Cardiac muscle cell (in vitro differentiated cells and primary cell): ENCODE measurements around the gene MS4A8. TPM values are rescaled to one million over a fixed set of nuclear protein-coding genes. Genes with fewer than 3 reads are reported as not detected.
"Not testable (repeated sequence)": the region's sequence is repeated elsewhere in the genome, so short reads cannot be mapped to it uniquely, and the experiment has no call there.

Experiments
- DNase-seq, 2 donors: peaks; one replicate each; pipeline versions ENCODE4 v3.0.0 to v3.0.0-alpha.2; 2010 to 2017; ENCODE audit warnings: low read depth in 1 of 2, low spot score in 1 of 2
- H3K27ac ChIP-seq: fragments of 200-600 bp; sonication (generic); 2 replicates; pipeline ENCODE4 v1.5.1; 2016
- H3K27me3 ChIP-seq: fragments of 200-600 bp; sonication (generic); 2 replicates; pipeline ENCODE4 v1.6.0; 2016; ENCODE audit warnings: control low read depth
- H3K36me3 ChIP-seq: fragments of 200-600 bp; sonication (generic); 2 replicates; pipeline ENCODE4 v1.5.1; 2016; ENCODE audit warnings: control low read depth
- H3K4me1 ChIP-seq: fragments of 200-600 bp; sonication (generic); 2 replicates; pipeline ENCODE4 v1.8.1; 2017; ENCODE audit warnings: low read depth, mild to moderate bottlenecking, mixed run types
- H3K4me3 ChIP-seq: fragments of 200-600 bp; sonication (generic); 2 replicates; pipeline ENCODE4 v1.5.1; 2016; ENCODE audit warnings: mild to moderate bottlenecking
- H3K9me3 ChIP-seq: fragments of 200-600 bp; sonication (generic); 2 replicates; pipeline ENCODE4 v1.5.1; 2017; ENCODE audit warnings: low read depth, mild to moderate bottlenecking, control low read depth
- CTCF ChIP-seq: IDR thresholded peaks from 2 replicates; pipeline ENCODE4 v1.5.1; 2012; ENCODE audit warnings: low read depth, mild to moderate bottlenecking, low read length
- polyA plus RNA-seq: library from polyadenylated mRNA; unstranded; fragments of >200 nt; fragmentation: Nextera tagmentation; extraction: Ambion mirVana; gene quantifications from 2 replicates; pipeline ENCODE4 v1.2.1, GENCODE V29; 2016
- total RNA-seq: library from RNA; depleted of rRNA; stranded (reverse); fragments of >200 nt; gene quantifications from 2 replicates; pipeline ENCODE4 v1.2.3, GENCODE V29; 2016

The MS4A8 gene
- total and polyA plus RNA-seq, 2 experiments from 2014 or later: not detected

- H3K4me1 ChIP-seq: no peaks in the 10 kb centered on the region
- no peaks in the 10 kb centered on the region for H3K9me3 ChIP-seq
- no peaks in the 10 kb centered on the region for H3K36me3 ChIP-seq
- H3K27me3 ChIP-seq: no peaks in the 10 kb centered on the region
- no peak overlapping the region for H3K27ac ChIP-seq
- DNase-seq: no peak
- no peak for TF ChIP-seq CTCF
- H3K4me3 ChIP-seq: no peak overlapping the region
Observed at GRCh38 chr11:60703374-60703773, 4.0 kb downstream of the MS4A8 start.

DNA sequence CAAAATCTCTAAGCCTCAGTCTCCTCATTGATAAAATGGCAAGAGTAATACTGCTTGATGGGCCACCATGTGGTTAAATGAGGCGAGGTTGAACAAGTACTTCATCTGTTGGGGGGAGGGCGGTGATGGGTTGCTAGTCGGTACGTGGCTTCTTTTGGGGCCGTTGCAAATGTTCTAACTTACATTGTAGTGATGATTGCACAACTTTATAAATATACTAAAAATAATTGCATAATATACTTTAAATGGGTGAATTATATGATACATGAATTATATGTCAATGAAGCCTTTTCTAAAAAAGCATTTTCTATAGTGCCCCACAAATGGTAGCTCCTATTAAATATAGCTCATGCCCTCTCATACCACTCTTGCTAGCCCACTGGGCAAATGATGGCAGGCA, 6.5 kb downstream of the MS4A8 start:
- Histone ChIP-seq H3K9me3 (no peaks in the 10 kb centered on the region), H3K4me1 (no peaks in the 10 kb centered on the region), H3K27me3 (peaks cover 4% of the 10 kb centered on the region), H3K27ac (no peak overlapping the region), H3K4me3 (no peak overlapping the region), H3K36me3 (no peaks in the 10 kb centered on the region)
- no peak for DNase-seq
- TF ChIP-seq CTCF: no peak

DNA sequence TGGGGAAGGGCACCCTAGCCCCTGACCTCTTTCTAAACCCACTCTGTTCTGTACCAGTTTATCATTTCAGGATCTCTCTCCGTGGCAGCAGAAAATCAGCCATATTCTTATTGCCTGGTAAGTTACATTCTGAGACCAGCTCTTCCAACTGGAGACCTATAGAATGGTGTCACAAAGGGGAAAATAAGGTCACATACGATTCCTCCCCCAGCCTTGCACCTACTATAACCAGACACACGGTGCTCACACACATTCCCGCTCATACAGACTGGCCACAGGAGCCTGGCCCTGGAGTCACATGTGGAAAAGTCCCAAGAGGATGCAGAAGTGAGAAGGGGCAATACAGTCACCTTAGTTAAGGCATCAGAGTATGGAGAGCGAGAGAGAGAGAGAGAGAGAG, 7.5 kb downstream of the MS4A8 start:
- no peak overlapping the region for H3K4me3 ChIP-seq
- no peak overlapping the region for H3K27ac ChIP-seq
- DNase-seq: no peak
- H3K4me1 ChIP-seq: no peaks in the 10 kb centered on the region
- TF ChIP-seq CTCF: no peak
- H3K36me3 ChIP-seq: no peaks in the 10 kb centered on the region
- no peaks in the 10 kb centered on the region for H3K9me3 ChIP-seq
- H3K27me3 ChIP-seq: peaks cover 4% of the 10 kb centered on the region

- Histone ChIP-seq H3K36me3 (no peaks in the 10 kb centered on the region), H3K4me3 (no peak overlapping the region), H3K27ac (no peak overlapping the region), H3K27me3 (peaks cover 4% of the 10 kb centered on the region), H3K9me3 (no peaks in the 10 kb centered on the region), H3K4me1 (no peaks in the 10 kb centered on the region)
- no peak for DNase-seq
- no peak for TF ChIP-seq CTCF
Observed at GRCh38 chr11:60710482-60710881, 11.1 kb downstream of the MS4A8 start.

DNA sequence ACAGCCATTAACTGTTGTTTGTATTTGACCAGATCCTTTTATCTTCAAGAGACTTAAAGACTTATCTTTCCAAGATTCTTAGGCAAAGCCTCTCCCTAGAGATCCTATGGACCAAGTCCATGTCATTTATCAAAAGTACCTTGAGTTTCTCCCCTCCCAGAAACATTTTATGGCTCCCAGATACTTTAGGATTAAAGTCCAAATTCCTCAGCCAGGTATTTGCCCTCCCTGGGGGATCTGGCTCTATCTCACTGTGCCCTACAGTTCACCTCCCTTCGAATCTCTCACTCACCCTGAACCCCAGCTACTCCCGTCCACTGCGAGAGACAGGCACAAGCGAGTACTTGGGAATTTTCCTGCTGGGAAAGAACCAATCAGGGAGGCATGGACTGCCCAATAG, 11.9 kb downstream of the MS4A8 start:
- no peak for DNase-seq
- Histone ChIP-seq H3K27me3 (peaks cover 4% of the 10 kb centered on the region), H3K4me3 (no peak overlapping the region), H3K9me3 (no peaks in the 10 kb centered on the region), H3K27ac (no peak overlapping the region), H3K4me1 (no peaks in the 10 kb centered on the region), H3K36me3 (no peaks in the 10 kb centered on the region)
- no peak for TF ChIP-seq CTCF

DNA sequence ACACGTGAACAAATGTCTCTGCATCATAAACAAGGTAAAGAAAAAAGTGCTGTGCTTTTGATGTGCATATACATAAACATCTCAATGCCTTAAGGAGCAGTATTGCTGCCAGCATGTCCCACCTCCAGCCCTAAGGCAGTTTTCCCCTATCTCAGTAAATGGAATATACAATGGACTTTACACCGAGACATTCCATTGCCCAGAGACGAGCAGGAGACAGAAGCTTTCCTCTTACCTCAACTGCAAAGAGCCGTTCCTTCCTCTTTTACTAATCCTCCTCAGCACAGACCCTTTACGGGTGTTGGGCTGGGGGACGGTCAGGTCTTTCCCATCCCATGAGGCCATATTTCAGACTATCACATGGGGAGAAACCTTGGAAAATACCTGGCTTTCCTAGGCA, 14.0 kb downstream of the MS4A8 start:
- H3K9me3 ChIP-seq, DNase-seq, H3K27me3 ChIP-seq, H3K27ac ChIP-seq, H3K4me1 ChIP-seq, H3K4me3 ChIP-seq, H3K36me3 ChIP-seq: not testable (repeated sequence)
